NCI-H187 treated with DMSO at 0.1 percent for 48 hours (cell line): ENCODE measurements around the gene NANP.

Experiments
- DNase-seq: peaks from one replicate; lab custom pipeline; 2025; lab: John Stamatoyannopoulos, UW

NANP gene

GRCh38 chr20:25571240-25571639 lies 52.6 kb downstream of the NANP start:
- no peak for DNase-seq

- DNase-seq = no peak
Measured at GRCh38 chr20:25570148-25570530, 53.7 kb downstream of the NANP start.

GRCh38 chr20:25567286-25567685 lies 56.5 kb downstream of the NANP start:
- DNase-seq = no peak

DNA sequence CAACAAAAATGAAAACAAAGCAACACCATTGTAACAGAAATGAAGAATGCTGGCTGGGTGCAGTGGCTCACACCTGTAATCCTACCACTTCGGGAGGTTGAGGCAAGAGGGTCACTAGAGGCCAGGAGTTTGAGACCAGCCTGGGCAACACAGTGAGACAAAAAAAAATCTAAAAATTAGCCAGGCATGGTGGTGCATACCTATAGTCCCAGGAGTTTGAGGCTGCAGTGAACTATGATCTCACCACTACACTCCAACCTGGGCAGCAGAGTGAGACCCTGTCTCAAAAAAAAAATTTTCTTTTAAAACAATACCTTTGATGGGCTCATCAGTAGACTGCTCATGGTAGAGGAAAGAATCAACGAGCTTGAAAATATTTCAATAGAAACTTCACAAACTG lies 57.0 kb downstream of the NANP start:
- no peak for DNase-seq

DNA sequence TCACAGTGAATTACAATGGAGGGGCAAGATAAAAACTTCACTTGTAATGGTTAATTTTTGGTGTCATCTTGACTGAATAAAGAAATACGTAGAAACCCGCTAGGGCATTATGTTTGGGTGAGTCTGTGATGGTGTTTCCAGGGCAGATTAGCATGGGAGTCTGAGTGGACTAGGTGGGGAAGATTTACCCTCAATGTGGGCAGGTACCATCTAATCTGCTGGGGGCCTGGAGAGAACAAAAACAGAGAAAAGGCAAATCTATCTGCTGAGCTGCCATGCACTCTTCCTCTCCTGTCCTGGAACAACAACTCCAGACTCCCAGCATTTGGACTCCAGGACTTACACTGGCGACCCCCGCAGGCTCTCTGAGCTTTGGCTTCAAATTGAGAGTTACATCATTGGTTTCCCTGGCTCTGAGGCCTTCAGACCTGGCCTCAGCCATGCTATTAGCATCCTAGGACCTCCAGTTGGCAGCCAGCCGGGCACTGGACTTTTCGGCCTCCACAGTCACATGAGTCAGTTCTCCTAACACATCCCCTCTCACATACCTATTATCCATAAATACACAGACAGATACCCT lies 58.1 kb downstream of the NANP start:
- DNase-seq = no peak

DNA sequence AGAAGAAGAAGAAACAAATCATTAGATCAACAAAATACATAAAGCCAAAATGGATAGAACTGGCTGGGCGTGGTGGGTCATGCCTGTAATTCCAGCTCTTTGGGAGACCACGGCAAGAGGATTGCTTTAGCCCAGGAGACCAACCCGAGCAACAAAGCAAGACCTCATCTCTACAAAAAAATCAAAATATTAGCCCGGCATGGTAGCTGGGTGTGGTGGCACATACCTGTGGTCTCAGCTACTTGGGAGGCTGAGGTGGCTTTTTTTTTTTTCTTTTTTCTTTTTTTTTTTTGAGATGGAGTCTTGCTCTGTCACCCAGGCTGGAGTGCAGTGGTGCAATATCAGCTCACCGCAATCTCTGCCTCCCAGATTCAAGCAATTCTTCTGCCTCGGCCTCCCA lies 59.9 kb downstream of the NANP start:
- no peak for DNase-seq

DNA sequence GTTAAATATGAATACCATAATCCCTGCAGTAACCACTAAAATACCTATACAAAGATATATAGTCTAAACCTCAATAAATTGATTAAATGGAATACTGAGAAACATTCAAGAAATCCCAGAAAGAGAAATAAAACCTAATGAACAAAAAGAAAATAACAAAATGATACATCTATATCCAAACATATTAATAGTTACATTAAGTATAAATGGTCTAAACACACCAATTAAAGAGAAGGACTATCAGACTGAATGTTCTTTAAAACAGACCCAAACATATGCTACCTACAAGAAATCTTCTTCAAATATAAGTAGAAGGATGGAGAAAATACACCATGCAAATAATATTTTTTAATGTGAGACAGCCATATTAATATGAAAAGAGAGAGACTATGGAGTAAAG lies 60.5 kb downstream of the NANP start:
- no peak for DNase-seq
